ENCODE results near the gene ADH7.

DNA sequence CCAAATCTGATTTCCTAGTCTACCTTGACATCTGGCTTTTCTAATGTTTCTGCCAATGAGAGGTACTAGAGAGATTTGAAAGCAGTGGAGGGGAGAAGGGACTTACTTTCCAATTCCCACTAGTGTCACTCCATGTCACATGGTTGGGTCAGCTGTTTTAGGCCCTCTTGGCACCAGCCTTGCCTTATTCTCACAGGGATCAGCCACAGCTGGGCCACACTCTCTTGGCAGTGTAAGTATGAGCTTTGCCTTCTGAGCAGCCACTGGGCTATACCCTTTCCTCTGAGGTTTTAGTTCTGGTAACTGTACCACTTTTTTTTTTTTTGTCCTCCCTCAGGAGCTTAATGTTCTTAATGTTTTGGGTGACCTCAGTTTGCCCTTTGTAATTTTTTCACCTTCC lies 72.4 kb downstream of the ADH7 start:
- TF ChIP-seq POLR2A (IDR thresholded peaks at IDR 0.05): no peak
- TF ChIP-seq, protein P1, sequence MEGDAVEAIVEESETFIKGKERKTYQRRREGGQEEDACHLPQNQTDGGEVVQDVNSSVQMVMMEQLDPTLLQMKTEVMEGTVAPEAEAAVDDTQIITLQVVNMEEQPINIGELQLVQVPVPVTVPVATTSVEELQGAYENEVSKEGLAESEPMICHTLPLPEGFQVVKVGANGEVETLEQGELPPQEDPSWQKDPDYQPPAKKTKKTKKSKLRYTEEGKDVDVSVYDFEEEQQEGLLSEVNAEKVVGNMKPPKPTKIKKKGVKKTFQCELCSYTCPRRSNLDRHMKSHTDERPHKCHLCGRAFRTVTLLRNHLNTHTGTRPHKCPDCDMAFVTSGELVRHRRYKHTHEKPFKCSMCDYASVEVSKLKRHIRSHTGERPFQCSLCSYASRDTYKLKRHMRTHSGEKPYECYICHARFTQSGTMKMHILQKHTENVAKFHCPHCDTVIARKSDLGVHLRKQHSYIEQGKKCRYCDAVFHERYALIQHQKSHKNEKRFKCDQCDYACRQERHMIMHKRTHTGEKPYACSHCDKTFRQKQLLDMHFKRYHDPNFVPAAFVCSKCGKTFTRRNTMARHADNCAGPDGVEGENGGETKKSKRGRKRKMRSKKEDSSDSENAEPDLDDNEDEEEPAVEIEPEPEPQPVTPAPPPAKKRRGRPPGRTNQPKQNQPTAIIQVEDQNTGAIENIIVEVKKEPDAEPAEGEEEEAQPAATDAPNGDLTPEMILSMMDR (IDR thresholded peaks at IDR 0.05): no peak

Measured in ovary (tissue), 3 donors.